Measurements from ENCODE around the gene U2SURP. TPM values are rescaled to one million over a fixed set of nuclear protein-coding genes. Genes with fewer than 3 reads are reported as not detected.
"Not testable (repeated sequence)": the region's sequence is repeated elsewhere in the genome, so short reads cannot be mapped to it uniquely, and the experiment has no call there.

U2SURP gene
- total RNA-seq, 4 donors from 2014 or later = 92.4 to 104 (median 95.6) TPM

GRCh38 chr3:143066033-143066432 is 64.7 kb downstream of the U2SURP start:
- no peaks in the 10 kb centered on the region for H3K27me3 ChIP-seq
- no peak overlapping the region for H3K27ac ChIP-seq
- no peak for DNase-seq (ENCODE audit: low spot score in 2 of 2)
- H3K4me3 ChIP-seq = no peak overlapping the region
- no peaks in the 10 kb centered on the region for H3K4me1 ChIP-seq
- peaks cover 0 to 9% (median 2%) of the 10 kb centered on the region in 3 donors for H3K36me3 ChIP-seq
- TF ChIP-seq EP300 (IDR thresholded peaks at IDR 0.05) (peak; percentile 12 to 24), CTCF (IDR thresholded peaks at IDR 0.05) (no peak)
- 55 to 63% methylated on average over 4 of the region's 4 CpGs for WGBS, 2 donors
- no peaks in the 10 kb centered on the region for H3K9me3 ChIP-seq

GRCh38 chr3:143067201-143067600 is 65.8 kb downstream of the U2SURP start:
- 85 to 86% methylated on average over 3 of the region's 3 CpGs for whole genome bisulfite sequencing, 2 donors
- H3K4me3 ChIP-seq = no peak overlapping the region
- no peaks in the 10 kb centered on the region for H3K4me1 ChIP-seq
- DNase-seq (ENCODE audit: low spot score in 2 of 2) = no peak
- H3K36me3 ChIP-seq = peaks cover 0 to 6% (median 2%) of the 10 kb centered on the region in 3 donors
- H3K27me3 ChIP-seq = no peaks in the 10 kb centered on the region
- no peak overlapping the region for H3K27ac ChIP-seq
- no peak for TF ChIP-seq EP300 (IDR thresholded peaks at IDR 0.05)
- TF ChIP-seq POLR2A (IDR thresholded peaks at IDR 0.05) = no peak
- TF ChIP-seq CTCF (IDR thresholded peaks at IDR 0.05) = no peak
- no peaks in the 10 kb centered on the region for H3K9me3 ChIP-seq

- Histone ChIP-seq H3K36me3 (peaks cover 0 to 2% (median 0%) of the 10 kb centered on the region in 3 donors), H3K4me1 (no peaks in the 10 kb centered on the region), H3K4me3 (no peak overlapping the region), H3K27ac (no peak overlapping the region), H3K27me3 (no peaks in the 10 kb centered on the region), H3K9me3 (no peaks in the 10 kb centered on the region)
- WGBS, 2 donors = 81 to 83% methylated on average over 5 of the region's 5 CpGs
- no peak for DNase-seq (ENCODE audit: low spot score in 2 of 2)
- TF ChIP-seq EP300 (IDR thresholded peaks at IDR 0.05) (no peak), CTCF (IDR thresholded peaks at IDR 0.05) (no peak), POLR2A (IDR thresholded peaks at IDR 0.05) (no peak)
These were observed 66.7 kb downstream of the U2SURP start for GRCh38 chr3:143068059-143068458.

GRCh38 chr3:143070977-143071551 is 69.7 kb downstream of the U2SURP start:
- Histone ChIP-seq H3K9me3 (no peaks in the 10 kb centered on the region), H3K4me1 (no peaks in the 10 kb centered on the region), H3K36me3 (no peaks in the 10 kb centered on the region), H3K27ac (no peak overlapping the region), H3K27me3 (no peaks in the 10 kb centered on the region), H3K4me3 (no peak overlapping the region)
- DNase-seq (ENCODE audit: low spot score in 2 of 2) = no peak
- WGBS, 2 donors = 74 to 81% methylated on average over 3 of the region's 3 CpGs
- no peak for TF ChIP-seq EP300 (IDR thresholded peaks at IDR 0.05)
- TF ChIP-seq POLR2A (IDR thresholded peaks at IDR 0.05) = no peak
- TF ChIP-seq CTCF (IDR thresholded peaks at IDR 0.05) = no peak

- H3K4me3 ChIP-seq = no peak overlapping the region
- WGBS, 2 donors = 88 to 90% methylated on average over 6 of the region's 6 CpGs
- no peak for TF ChIP-seq POLR2A (IDR thresholded peaks at IDR 0.05)
- no peak for TF ChIP-seq EP300 (IDR thresholded peaks at IDR 0.05)
These were observed 70.4 kb downstream of the U2SURP start for GRCh38 chr3:143071776-143072175.

GRCh38 chr3:143072298-143073020 is 71.1 kb downstream of the U2SURP start:
- H3K27me3 ChIP-seq; H3K4me3 ChIP-seq; H3K4me1 ChIP-seq; H3K9me3 ChIP-seq; DNase-seq (ENCODE audit: low spot score in 2 of 2); H3K36me3 ChIP-seq; H3K27ac ChIP-seq: not testable (repeated sequence)
- WGBS, 2 donors = 86 to 91% methylated on average over 12 of the region's 12 CpGs

More at GRCh38 chr3:143071776-143072175, 70.4 kb downstream of the U2SURP start:
- DNase-seq (ENCODE audit: low spot score in 2 of 2) = no peak
- Histone ChIP-seq H3K36me3 (no peaks in the 10 kb centered on the region), H3K27ac (no peak overlapping the region), H3K27me3 (no peaks in the 10 kb centered on the region), H3K4me1 (no peaks in the 10 kb centered on the region), H3K9me3 (no peaks in the 10 kb centered on the region)

- not testable (repeated sequence) for H3K4me1 ChIP-seq; H3K27me3 ChIP-seq; H3K4me3 ChIP-seq; H3K36me3 ChIP-seq; H3K27ac ChIP-seq; H3K9me3 ChIP-seq; DNase-seq (ENCODE audit: low spot score in 2 of 2)
- WGBS, 2 donors = 87 to 91% methylated on average over 15 of the region's 15 CpGs
These were observed 72.2 kb downstream of the U2SURP start for GRCh38 chr3:143073541-143073940.

- not testable (repeated sequence) for H3K4me3 ChIP-seq; H3K27ac ChIP-seq; DNase-seq (ENCODE audit: low spot score in 2 of 2); H3K27me3 ChIP-seq; H3K4me1 ChIP-seq; H3K36me3 ChIP-seq; H3K9me3 ChIP-seq
- WGBS, 2 donors = 45 to 76% methylated on average over 5 of the region's 5 CpGs
These were observed 72.6 kb downstream of the U2SURP start for GRCh38 chr3:143073983-143074382.
